Measurements from ENCODE around the gene TUBB2A.

DNA sequence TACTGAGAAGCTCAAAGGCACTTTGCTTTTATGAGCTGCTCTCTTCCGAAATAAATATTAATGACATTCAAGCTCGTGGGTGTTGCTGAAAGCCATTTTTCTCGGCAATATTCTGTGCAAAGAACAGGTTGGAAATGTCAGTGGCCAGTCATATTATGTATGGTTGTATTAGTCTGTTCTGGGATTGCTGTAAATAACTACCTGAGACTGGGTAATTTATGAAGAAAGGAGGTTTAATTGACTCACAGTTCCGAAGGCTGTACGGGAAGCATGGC, 38.0 kb upstream of the TUBB2A start:
- TF ChIP-seq, protein P1, sequence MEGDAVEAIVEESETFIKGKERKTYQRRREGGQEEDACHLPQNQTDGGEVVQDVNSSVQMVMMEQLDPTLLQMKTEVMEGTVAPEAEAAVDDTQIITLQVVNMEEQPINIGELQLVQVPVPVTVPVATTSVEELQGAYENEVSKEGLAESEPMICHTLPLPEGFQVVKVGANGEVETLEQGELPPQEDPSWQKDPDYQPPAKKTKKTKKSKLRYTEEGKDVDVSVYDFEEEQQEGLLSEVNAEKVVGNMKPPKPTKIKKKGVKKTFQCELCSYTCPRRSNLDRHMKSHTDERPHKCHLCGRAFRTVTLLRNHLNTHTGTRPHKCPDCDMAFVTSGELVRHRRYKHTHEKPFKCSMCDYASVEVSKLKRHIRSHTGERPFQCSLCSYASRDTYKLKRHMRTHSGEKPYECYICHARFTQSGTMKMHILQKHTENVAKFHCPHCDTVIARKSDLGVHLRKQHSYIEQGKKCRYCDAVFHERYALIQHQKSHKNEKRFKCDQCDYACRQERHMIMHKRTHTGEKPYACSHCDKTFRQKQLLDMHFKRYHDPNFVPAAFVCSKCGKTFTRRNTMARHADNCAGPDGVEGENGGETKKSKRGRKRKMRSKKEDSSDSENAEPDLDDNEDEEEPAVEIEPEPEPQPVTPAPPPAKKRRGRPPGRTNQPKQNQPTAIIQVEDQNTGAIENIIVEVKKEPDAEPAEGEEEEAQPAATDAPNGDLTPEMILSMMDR (IDR thresholded peaks at IDR 0.05; ENCODE audit: control extremely low read depth in 1 of 3, insufficient read depth in 1 of 3, low read depth in 1 of 3, low read length in 3 of 3) = no peak
- TF ChIP-seq POLR2A (IDR thresholded peaks at IDR 0.05; ENCODE audit: control extremely low read depth in 1 of 2, low read depth in 2 of 2, low read length in 2 of 2) (no peak), JUND (IDR thresholded peaks at IDR 0.05; ENCODE audit: low read length) (no peak), TCF12 (IDR thresholded peaks at IDR 0.05; ENCODE audit: low read depth, low read length) (no peak), EZH2 (IDR thresholded peaks at IDR 0.05; ENCODE audit: low read depth, low read length, severe bottlenecking) (no peak), KDM5A (IDR thresholded peaks at IDR 0.05; ENCODE audit: low read length) (no peak), CBX5 (IDR thresholded peaks at IDR 0.05; ENCODE audit: low read depth, low read length) (no peak), EP300 (IDR thresholded peaks at IDR 0.05; ENCODE audit: borderline replicate concordance in 1 of 2, low read depth in 2 of 2, low read length in 2 of 2) (no peak), EGR1 (IDR thresholded peaks at IDR 0.05; ENCODE audit: borderline replicate concordance, low read depth, low read length) (no peak)
